HG03039 (cell line): ENCODE measurements around the gene NR0B2.
A peak's percentile ranks its signal among the peaks of the same experiment; 100 is the strongest.

Experiments used
- ATAC-seq: cut with Tn5 transposase; IDR thresholded peaks from one replicate; pipeline ENCODE4 v1.9.1; 2021; ENCODE audit warnings: mild to moderate bottlenecking, moderate library complexity; ENCODE audit not compliant: unreplicated experiment

NR0B2 gene

GRCh38 chr1:26938004-26938658, 24.4 kb upstream of the NR0B2 start:
- no peak for ATAC-seq

GRCh38 chr1:26936823-26937222, 23.0 kb upstream of the NR0B2 start:
- no peak for ATAC-seq

DNA sequence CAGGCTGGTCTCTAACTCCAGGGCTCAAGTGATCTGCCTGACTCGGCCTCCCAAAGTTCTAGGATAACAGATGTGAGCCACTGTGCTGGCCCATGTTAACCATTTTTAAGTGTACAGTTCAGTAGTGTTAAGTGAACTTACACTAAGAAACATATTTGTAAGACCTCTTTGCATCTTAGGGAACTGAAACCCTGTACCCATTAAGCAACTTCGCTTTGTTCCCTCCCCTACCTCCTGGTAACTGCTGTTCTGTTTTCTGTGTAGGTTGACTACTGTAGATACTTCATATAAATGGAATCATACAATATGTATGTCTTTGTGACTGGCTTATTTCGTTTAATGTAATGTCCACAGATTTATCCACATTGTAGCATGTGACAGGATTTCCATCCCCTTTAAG, 18.8 kb upstream of the NR0B2 start:
- ATAC-seq = no peak

- no peak for ATAC-seq
Observed at GRCh38 chr1:26923711-26924110, 9.9 kb upstream of the NR0B2 start.

DNA sequence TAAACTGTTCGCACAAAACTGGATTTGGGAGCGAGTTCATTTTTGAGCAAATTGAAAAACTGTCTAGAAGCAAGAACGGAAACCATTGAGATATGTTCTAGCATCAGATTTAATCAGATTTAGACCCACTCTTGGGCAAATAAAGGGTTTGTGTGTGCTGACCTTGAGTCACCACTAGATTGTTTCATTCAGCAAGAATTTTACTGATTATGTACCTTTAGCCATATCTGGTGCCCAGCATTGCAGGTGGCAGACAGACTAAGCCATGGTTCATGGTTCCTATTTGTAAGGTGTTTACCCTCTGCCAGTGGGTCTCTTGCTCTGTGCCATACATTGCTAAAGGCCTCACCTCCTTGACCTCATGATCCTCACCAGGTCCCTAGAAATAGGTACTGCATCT, 9.1 kb upstream of the NR0B2 start:
- no peak for ATAC-seq

DNA sequence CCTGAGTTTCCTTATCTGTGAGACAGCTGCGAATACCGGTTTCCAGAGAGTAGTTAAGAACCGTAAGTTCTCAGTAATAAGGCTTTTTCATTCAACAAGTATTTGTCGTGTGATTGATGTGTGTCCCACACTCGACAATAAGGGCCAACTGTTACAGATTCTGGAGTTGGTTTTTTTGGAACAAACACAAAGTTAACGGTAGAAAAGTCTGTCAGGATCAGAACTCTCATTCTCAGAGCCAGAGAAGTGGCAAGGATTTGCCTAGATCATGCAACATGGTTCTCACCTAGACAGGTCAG, 8.6 kb upstream of the NR0B2 start:
- no peak for ATAC-seq

DNA sequence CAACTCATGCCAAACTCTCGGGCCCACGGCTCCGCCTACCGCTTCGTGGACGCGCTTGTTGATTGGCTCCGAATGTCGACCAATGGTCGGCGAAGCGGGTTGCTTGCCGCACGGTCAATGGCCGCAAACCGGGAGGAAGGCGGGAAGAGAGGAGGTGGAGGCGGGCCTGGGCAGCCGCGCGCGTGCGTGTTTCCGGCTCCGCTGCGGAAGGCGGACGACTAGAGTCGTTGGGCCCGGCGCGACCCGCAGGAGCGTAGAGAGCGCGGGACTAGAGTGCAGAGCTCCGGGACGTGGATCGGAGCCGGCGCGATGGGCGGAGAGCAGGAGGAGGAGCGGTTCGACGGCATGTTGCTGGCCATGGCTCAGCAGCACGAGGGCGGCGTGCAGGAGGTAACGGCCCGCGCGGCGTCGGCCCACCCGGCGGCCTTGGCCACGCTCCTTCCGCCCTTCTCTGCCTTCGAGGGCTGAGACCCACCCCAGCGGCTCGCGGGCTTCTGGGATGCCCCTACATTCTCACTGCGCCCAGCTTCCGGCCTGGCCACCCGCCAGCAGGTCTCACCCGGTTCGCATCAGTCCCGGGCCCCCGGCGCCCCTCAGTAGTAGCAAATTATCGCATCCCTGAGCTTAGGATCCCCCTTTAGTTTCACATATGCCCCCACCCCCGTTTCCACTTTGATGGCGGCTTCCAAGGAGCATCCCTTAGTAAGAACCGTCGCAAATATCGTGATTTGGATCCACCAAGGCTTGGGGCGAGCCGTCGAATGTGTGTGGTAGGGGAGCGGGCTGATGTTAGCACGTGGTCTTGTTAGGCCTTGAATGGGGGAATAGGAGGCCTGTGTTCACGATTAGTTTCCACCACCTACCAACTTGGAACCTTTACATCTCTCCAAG, 8.0 kb upstream of the NR0B2 start, which contains the start of gene NUDC:
NUDC (plus strand) TSS at position 204 of the 891 bp plus-strand sequence; CDS start at position 310, 106 bp downstream.
- peak; percentile 85 for ATAC-seq

DNA sequence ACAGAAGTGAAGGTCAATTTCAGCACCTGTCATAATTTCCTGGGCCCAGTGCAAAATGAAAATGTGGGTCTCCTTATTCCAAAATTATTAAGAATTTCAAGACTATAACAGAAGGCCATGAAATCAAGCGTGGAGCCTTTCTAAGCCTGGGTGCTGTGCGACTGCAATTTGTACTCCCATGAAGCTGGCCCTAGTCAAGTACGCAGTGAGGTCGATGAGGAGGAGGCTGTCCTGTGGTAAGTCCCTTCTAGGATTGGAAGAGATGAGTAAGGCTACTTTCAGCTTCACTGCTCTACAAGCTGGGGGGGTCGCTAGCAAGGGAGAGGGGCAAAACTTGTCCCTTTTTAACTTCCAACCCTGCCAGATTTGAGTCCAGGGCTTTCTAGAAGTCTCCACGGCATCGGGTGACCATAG, 7.4 kb upstream of the NR0B2 start:
- no peak for ATAC-seq

- no peak for ATAC-seq
Observed at GRCh38 chr1:26915204-26915842, 1.5 kb upstream of the NR0B2 start.

DNA sequence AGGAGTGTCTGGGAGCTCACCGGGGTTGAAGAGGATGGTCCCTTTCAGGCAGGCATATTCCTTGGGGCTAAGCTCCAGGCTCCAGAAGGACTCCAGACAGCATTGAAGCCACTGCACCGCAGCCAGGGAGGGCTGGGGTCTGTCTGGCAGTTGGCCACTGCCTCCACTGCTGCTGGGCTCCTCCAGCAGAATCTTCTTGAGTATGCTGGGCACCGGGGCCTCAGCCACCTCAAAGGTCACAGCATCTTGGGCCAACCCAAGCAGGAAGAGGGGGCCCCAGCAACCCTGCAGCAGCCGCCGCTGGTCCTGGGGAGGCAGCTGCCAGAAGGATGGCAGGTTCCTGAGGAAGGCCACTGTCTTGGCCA, 404 bp downstream of the NR0B2 start:
- no peak for ATAC-seq

DNA sequence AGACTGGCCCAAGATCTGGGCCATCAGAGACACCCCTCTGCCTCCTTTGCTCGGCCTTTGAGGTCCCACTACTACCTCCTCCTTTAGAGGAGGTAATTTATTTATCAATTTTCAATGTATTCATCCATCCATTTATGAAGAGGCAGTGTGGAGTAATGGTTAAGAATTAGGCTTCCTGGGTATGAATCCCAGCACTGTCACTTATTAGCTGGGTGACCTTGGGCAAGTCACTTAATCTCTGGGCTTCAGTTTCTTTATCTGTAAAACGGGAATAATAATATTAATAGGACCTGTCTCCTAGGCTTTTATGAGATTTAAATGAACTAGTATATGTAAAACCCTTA, 1.7 kb downstream of the NR0B2 start:
- ATAC-seq = no peak

- no peak for ATAC-seq
Observed at GRCh38 chr1:26911399-26912146, 2.2 kb downstream of the NR0B2 start.

- no peak for ATAC-seq
Observed at GRCh38 chr1:26910343-26911160, 3.2 kb downstream of the NR0B2 start.

DNA sequence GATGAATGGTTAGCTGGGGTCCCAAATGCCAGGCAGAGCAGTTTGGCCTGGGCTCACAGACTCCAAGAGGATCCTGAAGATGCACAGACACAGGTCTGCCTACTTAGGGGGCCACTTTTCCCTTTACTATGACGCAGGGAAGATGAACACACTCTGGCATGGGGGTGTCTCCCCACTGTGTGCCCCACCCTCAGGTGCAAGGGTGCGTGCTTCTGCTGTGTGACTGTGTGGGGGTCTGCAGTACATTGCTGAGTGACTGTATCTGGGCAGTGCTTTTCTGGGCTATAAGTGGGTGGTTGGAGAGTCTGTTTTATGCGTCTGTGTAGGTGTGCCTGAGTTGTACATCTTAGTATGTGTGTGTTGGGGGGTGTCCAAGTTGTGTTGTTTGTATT, 3.8 kb downstream of the NR0B2 start:
- no peak for ATAC-seq

DNA sequence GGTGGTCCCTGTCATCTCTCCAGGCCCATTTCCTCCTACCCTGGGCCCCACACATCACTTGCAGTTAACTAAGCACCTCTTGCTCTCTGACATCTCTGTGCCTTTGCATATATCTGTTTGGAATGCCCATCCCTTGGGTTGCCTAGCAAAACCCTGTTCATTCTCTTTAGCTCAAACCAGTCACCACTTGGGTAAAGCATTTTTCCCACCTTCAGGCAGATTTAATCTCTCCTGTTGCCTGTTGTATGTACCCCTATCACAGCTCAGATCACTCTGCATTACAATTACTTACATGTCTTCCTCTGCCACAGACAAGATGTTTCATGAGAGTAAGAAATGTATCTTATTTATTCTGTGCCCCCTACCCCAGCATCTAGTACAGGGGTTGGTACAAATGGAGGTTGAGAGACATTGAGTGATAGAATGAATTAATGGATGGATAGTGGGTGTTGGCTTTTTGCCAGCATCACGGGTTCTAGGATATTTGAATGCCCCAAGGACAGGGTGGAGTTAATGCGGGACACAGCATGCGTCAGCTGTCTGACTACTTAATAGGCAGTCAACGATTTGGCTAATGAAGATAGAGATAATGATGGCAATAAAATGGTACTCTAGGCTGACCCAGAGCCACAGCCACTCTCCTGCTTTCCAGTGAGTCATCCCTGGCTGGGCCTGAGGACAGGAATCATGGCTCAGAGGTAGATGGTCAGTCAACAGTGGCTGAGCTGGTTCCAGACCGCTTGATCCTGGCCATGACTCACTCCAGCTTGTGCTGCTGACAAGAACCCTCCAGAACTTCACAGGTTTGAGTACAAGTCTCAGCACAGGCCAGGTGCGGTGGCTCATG, 6.5 kb downstream of the NR0B2 start:
- no peak for ATAC-seq

- ATAC-seq = no peak
Observed at GRCh38 chr1:26900815-26901511, 12.8 kb downstream of the NR0B2 start.

GRCh38 chr1:26900001-26900814, 13.6 kb downstream of the NR0B2 start, which contains the start of gene GPATCH3:
GPATCH3 (minus strand) TSS chr1:26900467; CDS start chr1:26900442, 25 bp downstream.
- ATAC-seq = peak; percentile 62

DNA sequence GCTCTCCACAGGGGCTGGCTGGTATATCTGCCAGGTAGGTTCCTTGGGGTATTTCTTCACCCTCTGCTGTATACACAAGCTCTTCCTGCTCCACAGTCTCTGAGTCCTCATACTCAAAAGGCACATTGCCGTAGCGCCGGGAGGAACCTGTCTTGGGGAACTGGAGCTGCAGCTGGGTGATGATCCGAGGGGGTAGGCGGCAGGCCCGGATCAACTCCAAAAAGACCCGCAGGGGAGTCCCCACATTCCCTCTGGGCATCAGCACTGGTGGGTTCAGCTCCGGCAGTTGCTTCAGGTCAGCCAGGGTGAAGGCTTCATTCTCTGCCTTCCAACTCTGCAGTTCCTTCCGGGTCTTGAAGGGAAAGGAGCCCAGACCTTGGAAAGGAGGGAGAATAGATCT, 16.4 kb downstream of the NR0B2 start:
- no peak for ATAC-seq
